Liver (tissue), 3 donors: ENCODE data around the gene SIMC1.
"Not testable (repeated sequence)": the region's sequence is repeated elsewhere in the genome, so short reads cannot be mapped to it uniquely, and the experiment has no call there.

ENCODE experiments used
- EGR1 ChIP-seq, 2 donors: IDR thresholded peaks; 2 replicates each; pipeline ENCODE4 v1.6.1; 2016 to 2018; ENCODE audit warnings: antibody characterized with exemption in 2 of 2, low read depth in 2 of 2
- FOXA1 ChIP-seq: IDR thresholded peaks from 2 replicates; pipeline ENCODE4 v1.6.1; 2016; ENCODE audit warnings: antibody characterized with exemption
- FOXA2 ChIP-seq: IDR thresholded peaks from 2 replicates; pipeline ENCODE4 v1.6.1; 2016; ENCODE audit warnings: antibody characterized with exemption
- GABPA ChIP-seq, 2 donors: IDR thresholded peaks in 1 of 2; conservative IDR thresholded peaks in 1 of 2; 2 replicates each; pipeline ENCODE4 v1.6.1; 2016; ENCODE audit warnings: antibody characterized with exemption in 2 of 2, mild to moderate bottlenecking in 1 of 2, moderate library complexity in 1 of 2
- RAD21 ChIP-seq, 2 donors: IDR thresholded peaks; 2 replicates each; pipeline ENCODE4 v1.6.1; 2016; ENCODE audit warnings: antibody characterized with exemption in 2 of 2, mild to moderate bottlenecking in 2 of 2
- RXRA ChIP-seq, 2 donors: IDR thresholded peaks; 2 replicates each; pipeline ENCODE4 v1.6.1; 2017 to 2018; ENCODE audit warnings: antibody characterized with exemption in 2 of 2, mild to moderate bottlenecking in 1 of 2
- SP1 ChIP-seq: IDR thresholded peaks from 2 replicates; pipeline ENCODE4 v1.6.1; 2018; ENCODE audit warnings: antibody characterized with exemption, mild to moderate bottlenecking
- TAF1 ChIP-seq: conservative IDR thresholded peaks from 2 replicates; pipeline ENCODE4 v1.6.1; 2016; ENCODE audit warnings: antibody characterized with exemption, mild to moderate bottlenecking
- YY1 ChIP-seq: IDR thresholded peaks from 2 replicates; pipeline ENCODE4 v1.6.1; 2016; ENCODE audit warnings: antibody characterized with exemption, mild to moderate bottlenecking
- TF ChIP-seq, protein P1 (sequence below): fragments of 150-350 bp; IDR thresholded peaks from 2 replicates; pipeline ENCODE4 v1.5.1; 2017; ENCODE audit warnings: improper control_type of control experiment, low read depth, low read length; ENCODE audit not compliant: missing input control
- TF ChIP-seq, protein P2 (sequence below): IDR thresholded peaks from 2 replicates; pipeline ENCODE4 v1.6.1; 2016; ENCODE audit warnings: antibody characterized with exemption
- TF ChIP-seq, protein P3 (sequence below): IDR thresholded peaks from 2 replicates; pipeline ENCODE4 v1.6.1; 2016; ENCODE audit warnings: antibody characterized with exemption
- TF ChIP-seq, protein P4 (sequence below): IDR thresholded peaks from 2 replicates; pipeline ENCODE4 v1.6.1; 2016; ENCODE audit warnings: antibody characterized with exemption, mild to moderate bottlenecking
- donor health status: healthy.
- donor health status: healthy.

DNA sequence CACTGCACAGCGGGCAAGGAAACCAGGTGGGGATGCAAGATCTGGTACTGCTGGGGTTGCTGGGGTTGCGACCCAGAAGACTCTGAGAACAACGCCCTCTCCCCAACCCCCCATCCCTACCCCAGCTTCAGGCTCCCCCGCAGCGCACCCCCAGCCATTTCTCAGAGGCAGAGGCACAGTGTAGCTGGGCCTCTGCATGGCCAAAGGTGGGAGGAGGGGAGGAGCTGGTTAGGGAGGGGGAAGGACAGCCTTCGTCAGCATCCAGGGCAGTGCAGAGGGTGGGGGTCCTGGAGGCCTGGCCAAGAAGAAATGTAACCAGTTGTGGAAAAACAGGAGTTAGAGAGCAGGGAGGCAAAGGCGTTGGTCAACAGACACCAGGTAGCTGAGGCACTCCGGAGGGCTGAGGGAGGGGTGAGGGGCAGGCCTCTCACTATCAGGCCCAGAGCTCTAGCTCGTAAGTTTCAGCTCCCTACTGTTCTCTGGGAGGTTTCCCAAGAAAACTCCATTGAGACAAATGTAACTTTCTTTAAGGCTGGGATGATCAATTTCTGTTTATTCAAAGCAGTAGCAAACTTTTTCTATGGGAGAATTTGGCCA is 38.3 kb upstream of the SIMC1 start:
- not testable (repeated sequence) for TF ChIP-seq EGR1 (IDR thresholded peaks at IDR 0.05; ENCODE audit: low read depth in 2 of 2); RXRA (IDR thresholded peaks at IDR 0.05); GABPA (IDR thresholded peaks at IDR 0.05 in 1 of 2, conservative IDR thresholded peaks at IDR 0.05 in 1 of 2); TAF1; YY1; FOXA1; SP1; RAD21 (IDR thresholded peaks at IDR 0.05); FOXA2
- TF ChIP-seq, protein P1, sequence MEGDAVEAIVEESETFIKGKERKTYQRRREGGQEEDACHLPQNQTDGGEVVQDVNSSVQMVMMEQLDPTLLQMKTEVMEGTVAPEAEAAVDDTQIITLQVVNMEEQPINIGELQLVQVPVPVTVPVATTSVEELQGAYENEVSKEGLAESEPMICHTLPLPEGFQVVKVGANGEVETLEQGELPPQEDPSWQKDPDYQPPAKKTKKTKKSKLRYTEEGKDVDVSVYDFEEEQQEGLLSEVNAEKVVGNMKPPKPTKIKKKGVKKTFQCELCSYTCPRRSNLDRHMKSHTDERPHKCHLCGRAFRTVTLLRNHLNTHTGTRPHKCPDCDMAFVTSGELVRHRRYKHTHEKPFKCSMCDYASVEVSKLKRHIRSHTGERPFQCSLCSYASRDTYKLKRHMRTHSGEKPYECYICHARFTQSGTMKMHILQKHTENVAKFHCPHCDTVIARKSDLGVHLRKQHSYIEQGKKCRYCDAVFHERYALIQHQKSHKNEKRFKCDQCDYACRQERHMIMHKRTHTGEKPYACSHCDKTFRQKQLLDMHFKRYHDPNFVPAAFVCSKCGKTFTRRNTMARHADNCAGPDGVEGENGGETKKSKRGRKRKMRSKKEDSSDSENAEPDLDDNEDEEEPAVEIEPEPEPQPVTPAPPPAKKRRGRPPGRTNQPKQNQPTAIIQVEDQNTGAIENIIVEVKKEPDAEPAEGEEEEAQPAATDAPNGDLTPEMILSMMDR = not testable (repeated sequence)
- TF ChIP-seq, protein P2, sequence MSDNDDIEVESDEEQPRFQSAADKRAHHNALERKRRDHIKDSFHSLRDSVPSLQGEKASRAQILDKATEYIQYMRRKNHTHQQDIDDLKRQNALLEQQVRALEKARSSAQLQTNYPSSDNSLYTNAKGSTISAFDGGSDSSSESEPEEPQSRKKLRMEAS = not testable (repeated sequence)
- TF ChIP-seq, protein P3, sequence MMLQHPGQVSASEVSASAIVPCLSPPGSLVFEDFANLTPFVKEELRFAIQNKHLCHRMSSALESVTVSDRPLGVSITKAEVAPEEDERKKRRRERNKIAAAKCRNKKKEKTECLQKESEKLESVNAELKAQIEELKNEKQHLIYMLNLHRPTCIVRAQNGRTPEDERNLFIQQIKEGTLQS = not testable (repeated sequence)
- TF ChIP-seq, protein P4, sequence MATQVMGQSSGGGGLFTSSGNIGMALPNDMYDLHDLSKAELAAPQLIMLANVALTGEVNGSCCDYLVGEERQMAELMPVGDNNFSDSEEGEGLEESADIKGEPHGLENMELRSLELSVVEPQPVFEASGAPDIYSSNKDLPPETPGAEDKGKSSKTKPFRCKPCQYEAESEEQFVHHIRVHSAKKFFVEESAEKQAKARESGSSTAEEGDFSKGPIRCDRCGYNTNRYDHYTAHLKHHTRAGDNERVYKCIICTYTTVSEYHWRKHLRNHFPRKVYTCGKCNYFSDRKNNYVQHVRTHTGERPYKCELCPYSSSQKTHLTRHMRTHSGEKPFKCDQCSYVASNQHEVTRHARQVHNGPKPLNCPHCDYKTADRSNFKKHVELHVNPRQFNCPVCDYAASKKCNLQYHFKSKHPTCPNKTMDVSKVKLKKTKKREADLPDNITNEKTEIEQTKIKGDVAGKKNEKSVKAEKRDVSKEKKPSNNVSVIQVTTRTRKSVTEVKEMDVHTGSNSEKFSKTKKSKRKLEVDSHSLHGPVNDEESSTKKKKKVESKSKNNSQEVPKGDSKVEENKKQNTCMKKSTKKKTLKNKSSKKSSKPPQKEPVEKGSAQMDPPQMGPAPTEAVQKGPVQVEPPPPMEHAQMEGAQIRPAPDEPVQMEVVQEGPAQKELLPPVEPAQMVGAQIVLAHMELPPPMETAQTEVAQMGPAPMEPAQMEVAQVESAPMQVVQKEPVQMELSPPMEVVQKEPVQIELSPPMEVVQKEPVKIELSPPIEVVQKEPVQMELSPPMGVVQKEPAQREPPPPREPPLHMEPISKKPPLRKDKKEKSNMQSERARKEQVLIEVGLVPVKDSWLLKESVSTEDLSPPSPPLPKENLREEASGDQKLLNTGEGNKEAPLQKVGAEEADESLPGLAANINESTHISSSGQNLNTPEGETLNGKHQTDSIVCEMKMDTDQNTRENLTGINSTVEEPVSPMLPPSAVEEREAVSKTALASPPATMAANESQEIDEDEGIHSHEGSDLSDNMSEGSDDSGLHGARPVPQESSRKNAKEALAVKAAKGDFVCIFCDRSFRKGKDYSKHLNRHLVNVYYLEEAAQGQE = not testable (repeated sequence)
